SU-DHL-6 (cell line): ENCODE results near the gene HCAR3.

Source experiments
- H2AFZ ChIP-seq: fragments of 200-600 bp; sonication (generic); 2 replicates; pipeline ENCODE4 v1.6.1; 2014; ENCODE audit warnings: low read depth, mild to moderate bottlenecking, moderate library complexity, mixed read lengths, antibody characterized with exemption, low read length; ENCODE audit not compliant: severe bottlenecking
- H3F3A ChIP-seq: fragments of 200-600 bp; shearing (Covaris generic); 2 replicates; pipeline ENCODE4 v1.6.0; 2016; ENCODE audit warnings: antibody characterized with exemption, mild to moderate bottlenecking; ENCODE audit not compliant: insufficient read depth
- H3K27ac ChIP-seq: fragments of 200-600 bp; sonication (generic); 2 replicates; pipeline ENCODE4 v1.5.1; 2016; ENCODE audit warnings: low read depth, mild to moderate bottlenecking, low read length, moderate library complexity, mixed read lengths
- H3K27me3 ChIP-seq: fragments of 200-600 bp; sonication (generic), shearing (Covaris generic); 2 replicates; pipeline ENCODE4 v1.6.0; 2014; ENCODE audit warnings: mild to moderate bottlenecking, low read length
- H3K36me3 ChIP-seq: fragments of 200-600 bp; sonication (generic); 2 replicates; pipeline ENCODE4 v1.6.1; 2014; ENCODE audit warnings: mild to moderate bottlenecking, low read length, mixed read lengths
- H3K4me2 ChIP-seq: fragments of 300-600, 200-600 bp; shearing (Covaris generic), sonication (generic); 2 replicates; pipeline ENCODE4 v1.6.0; 2014; ENCODE audit warnings: low read length, low read depth, mild to moderate bottlenecking; ENCODE audit not compliant: poor library complexity, severe bottlenecking
- H3K4me3 ChIP-seq: fragments of 200-600 bp; sonication (generic); 2 replicates; pipeline ENCODE4 v1.5.1; 2014; ENCODE audit warnings: antibody characterized with exemption, low read length, mild to moderate bottlenecking, mixed read lengths; ENCODE audit not compliant: insufficient read depth, poor library complexity, severe bottlenecking
- H3K79me2 ChIP-seq: fragments of 200-600 bp; sonication (generic); 2 replicates; pipeline ENCODE4 v1.6.1; 2014; ENCODE audit warnings: mild to moderate bottlenecking, low read length, moderate library complexity; ENCODE audit not compliant: insufficient read depth
- H3K9ac ChIP-seq: fragments of 200-600 bp; sonication (generic); 2 replicates; pipeline ENCODE4 v1.7.0; 2014; ENCODE audit warnings: mild to moderate bottlenecking, low read length
- H3K9me2 ChIP-seq: fragments of 200-600 bp; sonication (generic); replicated peaks from 2 replicates; pipeline ENCODE4 v1.6.1; 2014; ENCODE audit warnings: low read length; ENCODE audit not compliant: insufficient read depth
- H3K9me3 ChIP-seq: fragments of 200-600 bp; sonication (generic); 2 replicates; pipeline ENCODE4 v1.6.1; 2014; ENCODE audit warnings: low read length, mixed read lengths; ENCODE audit not compliant: insufficient read depth
- H4K20me1 ChIP-seq: fragments of 200-600 bp; sonication (generic); 2 replicates; pipeline ENCODE4 v1.6.1; 2014; ENCODE audit warnings: low read depth, mild to moderate bottlenecking, antibody characterized with exemption, low read length, moderate library complexity, mixed read lengths
- EZH2phosphoT487 ChIP-seq: fragments of 200-600 bp; sonication (generic), shearing (Covaris generic); conservative IDR thresholded peaks from 2 replicates; pipeline ENCODE4 v1.6.1; 2018; ENCODE audit warnings: mild to moderate bottlenecking, antibody characterized with exemption, low read length, moderate library complexity, mixed read lengths
- TF ChIP-seq, protein P1 (sequence below): fragments of 200-600 bp; sonication (generic); IDR thresholded peaks from one replicate; pipeline ENCODE4 v1.5.1; 2017; ENCODE audit warnings: antibody characterized with exemption, mild to moderate bottlenecking, low read length, moderate library complexity; ENCODE audit not compliant: insufficient read depth, poor library complexity, severe bottlenecking

The HCAR3 gene

DNA sequence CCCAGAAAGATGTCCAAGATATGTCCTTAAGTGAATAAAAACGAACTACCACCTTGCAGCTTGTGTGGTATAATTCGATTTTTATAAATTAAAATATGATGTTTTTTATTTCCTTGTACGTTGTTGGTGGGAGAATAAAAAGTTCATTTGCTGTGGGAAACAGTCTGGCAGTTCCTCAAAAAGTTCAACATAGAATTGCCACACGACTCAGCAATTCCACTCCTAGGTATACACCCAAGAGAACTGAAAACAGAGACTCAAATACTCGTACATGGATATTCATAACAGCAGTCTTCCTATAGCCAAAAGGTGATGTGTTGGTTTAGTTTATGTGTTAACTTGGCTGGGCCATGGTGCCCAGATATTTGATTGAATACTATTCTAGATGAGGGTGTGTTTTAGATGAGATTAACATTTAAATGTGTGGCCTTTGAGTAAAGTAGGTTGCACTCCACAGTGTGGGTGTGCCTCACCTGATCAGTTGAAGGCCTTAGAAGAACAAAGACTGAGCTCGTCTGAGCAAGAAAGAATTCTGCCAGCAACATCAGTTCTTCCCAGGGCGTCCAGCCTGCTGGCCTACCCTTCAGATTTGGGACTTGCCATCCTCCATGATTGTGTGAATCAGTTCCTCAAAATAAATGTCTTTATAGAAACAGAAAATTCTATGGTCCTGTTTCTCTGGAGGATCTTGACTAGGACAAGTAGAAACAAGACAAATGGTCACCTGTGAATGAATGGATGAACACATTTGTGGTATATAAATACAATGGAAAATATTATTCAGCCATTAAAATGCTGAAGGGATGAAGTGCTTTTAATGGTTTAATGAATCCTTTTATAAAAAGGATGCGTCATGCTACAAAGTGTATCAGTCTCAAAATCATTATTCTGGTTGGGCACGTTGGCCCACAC is 30.9 kb upstream of the HCAR3 start:
- H3K4me3 ChIP-seq = no peak overlapping the region
- H3K9me3 ChIP-seq = no peaks in the 10 kb centered on the region
- H3K27ac ChIP-seq = no peak overlapping the region
- no peak overlapping the region for H3K4me2 ChIP-seq
- H4K20me1 ChIP-seq = no peaks in the 10 kb centered on the region
- no peak for TF ChIP-seq EZH2phosphoT487
- TF ChIP-seq, protein P1, sequence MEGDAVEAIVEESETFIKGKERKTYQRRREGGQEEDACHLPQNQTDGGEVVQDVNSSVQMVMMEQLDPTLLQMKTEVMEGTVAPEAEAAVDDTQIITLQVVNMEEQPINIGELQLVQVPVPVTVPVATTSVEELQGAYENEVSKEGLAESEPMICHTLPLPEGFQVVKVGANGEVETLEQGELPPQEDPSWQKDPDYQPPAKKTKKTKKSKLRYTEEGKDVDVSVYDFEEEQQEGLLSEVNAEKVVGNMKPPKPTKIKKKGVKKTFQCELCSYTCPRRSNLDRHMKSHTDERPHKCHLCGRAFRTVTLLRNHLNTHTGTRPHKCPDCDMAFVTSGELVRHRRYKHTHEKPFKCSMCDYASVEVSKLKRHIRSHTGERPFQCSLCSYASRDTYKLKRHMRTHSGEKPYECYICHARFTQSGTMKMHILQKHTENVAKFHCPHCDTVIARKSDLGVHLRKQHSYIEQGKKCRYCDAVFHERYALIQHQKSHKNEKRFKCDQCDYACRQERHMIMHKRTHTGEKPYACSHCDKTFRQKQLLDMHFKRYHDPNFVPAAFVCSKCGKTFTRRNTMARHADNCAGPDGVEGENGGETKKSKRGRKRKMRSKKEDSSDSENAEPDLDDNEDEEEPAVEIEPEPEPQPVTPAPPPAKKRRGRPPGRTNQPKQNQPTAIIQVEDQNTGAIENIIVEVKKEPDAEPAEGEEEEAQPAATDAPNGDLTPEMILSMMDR = no peak
- H2AFZ ChIP-seq = no peak overlapping the region
- H3F3A ChIP-seq = no peaks in the 10 kb centered on the region
- H3K9me2 ChIP-seq = no peaks in the 10 kb centered on the region
- H3K79me2 ChIP-seq = no peaks in the 10 kb centered on the region
- no peaks in the 10 kb centered on the region for H3K36me3 ChIP-seq
- H3K27me3 ChIP-seq = no peaks in the 10 kb centered on the region
- H3K9ac ChIP-seq = no peak overlapping the region

DNA sequence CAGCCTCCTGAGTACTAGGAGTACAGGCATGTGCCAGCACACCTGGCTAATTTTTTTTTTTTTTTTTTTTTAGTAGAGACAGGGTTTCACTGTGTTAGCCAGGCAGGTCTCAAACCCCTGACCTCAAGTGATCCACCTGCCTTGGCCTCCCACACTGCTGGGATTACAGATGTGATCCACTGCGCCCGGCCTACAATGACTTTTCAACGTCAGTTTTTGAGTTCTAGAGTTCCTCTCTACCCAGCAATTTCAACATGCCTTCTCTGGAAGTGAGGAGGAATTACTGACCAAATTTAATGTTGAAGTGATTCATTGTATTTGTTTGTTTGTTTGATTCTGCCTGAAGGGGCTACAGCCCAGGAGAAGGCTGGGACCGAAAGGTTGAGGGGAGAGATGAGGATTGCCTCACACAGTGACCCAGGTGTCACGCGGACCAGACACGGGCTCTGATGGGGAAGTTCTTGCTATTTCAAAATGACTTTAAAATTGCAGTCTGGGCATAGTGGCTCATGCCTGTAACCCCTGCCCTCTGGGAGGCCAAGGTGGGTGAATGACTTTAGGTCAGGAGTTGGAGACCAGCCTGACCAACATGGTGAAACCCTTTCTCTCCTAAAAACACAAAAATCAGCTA is 27.4 kb upstream of the HCAR3 start:
- no peak overlapping the region for H3K27ac ChIP-seq
- H3K36me3 ChIP-seq = no peaks in the 10 kb centered on the region
- TF ChIP-seq EZH2phosphoT487 = no peak
- TF ChIP-seq, protein P1 = no peak
- no peaks in the 10 kb centered on the region for H3F3A ChIP-seq
- H3K79me2 ChIP-seq = no peaks in the 10 kb centered on the region
- H3K9me3 ChIP-seq = no peaks in the 10 kb centered on the region
- no peak overlapping the region for H3K4me3 ChIP-seq
- no peak overlapping the region for H2AFZ ChIP-seq
- H3K27me3 ChIP-seq = no peaks in the 10 kb centered on the region
- H3K4me2 ChIP-seq = no peak overlapping the region
- no peak overlapping the region for H3K9ac ChIP-seq
- H4K20me1 ChIP-seq = no peaks in the 10 kb centered on the region
- no peaks in the 10 kb centered on the region for H3K9me2 ChIP-seq

DNA sequence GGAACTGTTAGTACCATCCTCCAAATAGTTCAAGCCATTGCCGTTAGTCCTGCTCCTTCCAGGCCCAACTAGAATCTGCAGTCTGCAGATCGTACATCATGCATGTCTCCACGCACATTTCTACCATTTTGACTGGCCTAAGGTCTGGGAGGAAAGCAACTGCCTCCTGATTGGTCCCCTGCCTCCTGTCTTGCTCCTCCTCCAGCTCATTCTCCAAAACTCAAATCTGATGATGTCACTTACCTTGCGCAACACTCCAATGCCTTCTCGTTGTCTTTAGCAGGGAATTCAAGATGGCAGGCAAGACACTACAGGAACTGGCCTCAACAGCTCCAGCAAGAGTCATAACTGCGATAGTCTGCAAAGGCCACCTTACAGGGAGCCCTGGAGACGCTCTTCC is 23.7 kb upstream of the HCAR3 start:
- H3K36me3 ChIP-seq = no peaks in the 10 kb centered on the region
- TF ChIP-seq, protein P1 = no peak
- no peak for TF ChIP-seq EZH2phosphoT487
- no peak overlapping the region for H2AFZ ChIP-seq
- H3K27ac ChIP-seq = no peak overlapping the region
- no peaks in the 10 kb centered on the region for H3K27me3 ChIP-seq
- no peak overlapping the region for H3K4me2 ChIP-seq
- no peaks in the 10 kb centered on the region for H3F3A ChIP-seq
- H3K9ac ChIP-seq = no peak overlapping the region
- no peaks in the 10 kb centered on the region for H3K79me2 ChIP-seq
- no peaks in the 10 kb centered on the region for H3K9me3 ChIP-seq
- no peaks in the 10 kb centered on the region for H3K9me2 ChIP-seq
- no peak overlapping the region for H3K4me3 ChIP-seq
- H4K20me1 ChIP-seq = no peaks in the 10 kb centered on the region
